ENCODE measurements around the gene ZFP3. TPM values are rescaled to one million over a fixed set of nuclear protein-coding genes. Genes with fewer than 3 reads are reported as not detected.

The ZFP3 gene
- total and polyA plus RNA-seq, 2 donors from 2014 or later, result 3.4 to 10.0 TPM

- Histone ChIP-seq H3K27ac (ENCODE audit: low read depth in 2 of 2, low read length in 2 of 2) (peak within 1 kb of the TSS in 1 of 2 donors; percentile 60), H3K9ac (ENCODE audit: low read length in 3 of 3) (peak within 1 kb of the TSS; percentile 73 to 84 (median 83)), H3K36me3 (ENCODE audit: control insufficient read depth in 2 of 3, insufficient read depth in 3 of 3, low read length in 3 of 3) (peaks cover 0 to 9% (median 9%) of the 10 kb centered on the region in 3 donors), H3K27me3 (ENCODE audit: control insufficient read depth, insufficient read depth, low read length) (peaks cover 7% of the 10 kb centered on the region), H3K4me1 (ENCODE audit: control insufficient read depth in 2 of 3, insufficient read depth in 2 of 3, low read depth in 1 of 3, low read length in 3 of 3) (peaks cover 0 to 5% (median 3%) of the 10 kb centered on the region in 3 donors), H3K4me3 (ENCODE audit: low read length in 3 of 3) (peak within 1 kb of the TSS; percentile 72 to 94 (median 86)), H3K9me3 (ENCODE audit: control insufficient read depth in 2 of 3, insufficient read depth in 1 of 3, low read length in 3 of 3) (no peaks in the 10 kb centered on the region)
- FAIRE-seq (peak; percentile 6), DNase-seq (peak; percentile 97 to 99 (median 98))
- peak; percentile 5 for TF ChIP-seq CTCF (IDR thresholded peaks at IDR 0.05; ENCODE audit: borderline replicate concordance, extremely low read depth, insufficient read depth)
- intact Hi-C loops (cut with DNase I), result no loop called here
These were observed 33.3 kb downstream of the ZFP3 start, which contains the start of gene ZNF232 for GRCh38 chr17:5111402-5112204. TSS of gene ZNF232 (minus strand) at chr17:5111878. CDS start at chr17:5111822, 56 bp downstream.

GRCh38 chr17:5115673-5116651 lies 37.7 kb downstream of the ZFP3 start, which contains the start of gene USP6:
TSS of gene USP6 (plus strand) at chr17:5116032. CDS start at chr17:5130368, 14,336 bp downstream.
- peaks cover 0 to 3% (median 0%) of the 10 kb centered on the region in 3 donors for H3K9me3 ChIP-seq (ENCODE audit: control insufficient read depth in 2 of 3, insufficient read depth in 1 of 3, low read length in 3 of 3)
- DNase-seq (peak; percentile 64 to 76 (median 72)), FAIRE-seq (no peak)
- no peaks in the 10 kb centered on the region for H3K36me3 ChIP-seq (ENCODE audit: control insufficient read depth in 2 of 3, insufficient read depth in 3 of 3, low read length in 3 of 3)
- H3K4me3 ChIP-seq (ENCODE audit: low read length in 3 of 3), result peak within 1 kb of the TSS in 2 of 3 donors; percentile 15 to 33
- intact Hi-C loops (cut with DNase I), result no loop called here
- H3K4me1 ChIP-seq (ENCODE audit: control insufficient read depth in 2 of 3, insufficient read depth in 2 of 3, low read depth in 1 of 3, low read length in 3 of 3), result peaks cover 0 to 3% (median under 1%) of the 10 kb centered on the region in 3 donors
- H3K27ac ChIP-seq (ENCODE audit: low read depth in 2 of 2, low read length in 2 of 2), result no peak within 1 kb of the TSS
- peaks cover 10% of the 10 kb centered on the region for H3K27me3 ChIP-seq (ENCODE audit: control insufficient read depth, insufficient read depth, low read length)
- TF ChIP-seq CTCF (IDR thresholded peaks at IDR 0.05; ENCODE audit: borderline replicate concordance, extremely low read depth, insufficient read depth), result no peak
- no peak within 1 kb of the TSS for H3K9ac ChIP-seq (ENCODE audit: low read length in 3 of 3)

- H3K27me3 ChIP-seq (ENCODE audit: control insufficient read depth, insufficient read depth, low read length), result peaks cover 10% of the 10 kb centered on the region
- no peak for TF ChIP-seq CTCF (IDR thresholded peaks at IDR 0.05; ENCODE audit: borderline replicate concordance, extremely low read depth, insufficient read depth)
- H3K4me1 ChIP-seq (ENCODE audit: control insufficient read depth in 2 of 3, insufficient read depth in 2 of 3, low read depth in 1 of 3, low read length in 3 of 3), result no peaks in the 10 kb centered on the region
- intact Hi-C loops (cut with DNase I), result no loop called here
- H3K4me3 ChIP-seq (ENCODE audit: low read length in 3 of 3), result no peak overlapping the region
- no peak overlapping the region for H3K9ac ChIP-seq (ENCODE audit: low read length in 3 of 3)
- FAIRE-seq (no peak), DNase-seq (peak in 1 of 5 donors; percentile 50)
- H3K36me3 ChIP-seq (ENCODE audit: control insufficient read depth in 2 of 3, insufficient read depth in 3 of 3, low read length in 3 of 3), result no peaks in the 10 kb centered on the region
- H3K27ac ChIP-seq (ENCODE audit: low read depth in 2 of 2, low read length in 2 of 2), result no peak overlapping the region
- H3K9me3 ChIP-seq (ENCODE audit: control insufficient read depth in 2 of 3, insufficient read depth in 1 of 3, low read length in 3 of 3), result peaks cover 0 to 3% (median 0%) of the 10 kb centered on the region in 3 donors
These were observed 40.0 kb downstream of the ZFP3 start for GRCh38 chr17:5118219-5118618.

All from kidney (tissue), 14 donors.